Measurements from ENCODE around the gene SH3BP2. TPM values are rescaled to one million over a fixed set of nuclear protein-coding genes. Genes with fewer than 3 reads are reported as not detected.

SH3BP2 gene
- total RNA-seq, 1 experiment from 2014 or later = 17.4 TPM

DNA sequence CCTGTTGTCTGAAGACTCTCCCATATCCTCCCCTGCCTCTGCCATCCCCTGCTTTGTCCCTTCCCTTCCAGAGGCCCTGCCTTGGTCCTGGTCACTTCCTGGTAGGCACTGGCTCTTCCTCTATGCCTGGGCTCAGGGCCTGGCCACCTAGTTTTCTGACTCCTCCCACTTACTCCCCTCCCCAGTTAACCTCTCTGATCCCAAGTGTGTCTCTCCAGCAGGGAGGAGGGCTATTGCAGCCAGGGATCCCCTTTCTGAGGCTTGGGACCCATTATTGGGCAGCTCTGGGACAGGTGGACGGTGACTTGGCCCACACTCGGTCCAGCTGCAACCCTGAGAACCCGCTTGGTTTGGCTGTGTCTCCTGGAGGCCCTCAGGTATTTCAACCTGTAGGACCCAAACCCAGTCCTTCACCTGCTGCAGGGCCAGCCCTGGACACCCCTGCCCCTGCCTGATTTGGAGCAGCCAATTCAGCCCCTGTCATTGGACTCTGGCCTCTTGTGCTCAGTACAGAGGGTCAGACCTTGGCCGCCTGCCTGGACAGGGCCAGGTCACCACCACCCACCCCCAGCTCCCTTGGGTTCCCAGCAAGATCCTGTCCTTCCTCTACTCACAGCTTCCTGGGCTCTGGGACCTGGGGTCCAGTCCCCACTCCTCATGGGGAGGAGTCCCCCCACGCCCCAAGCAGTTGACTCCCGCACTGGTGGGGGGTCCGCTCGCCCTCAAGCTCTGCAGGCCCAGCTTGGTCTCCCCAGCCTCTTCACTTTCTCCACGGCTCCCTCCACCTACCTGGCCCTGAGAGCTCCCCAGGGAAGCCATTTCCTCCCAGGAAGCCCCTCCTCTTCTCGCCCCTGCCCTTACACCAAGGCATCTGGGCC lies 1.1 kb upstream of the SH3BP2 start:
- CTCF ChIA-PET = no interaction called here
- Histone ChIP-seq H3F3A (ENCODE audit: low read length, unreplicated experiment) (no peaks in the 10 kb centered on the region), H3K9me3 (ENCODE audit: low read length) (no peaks in the 10 kb centered on the region), H2AFZ (ENCODE audit: low read length) (no peak overlapping the region), H3K4me2 (ENCODE audit: low read length) (no peak overlapping the region), H3K9ac (ENCODE audit: low read length) (no peak overlapping the region), H4K20me1 (ENCODE audit: low read length) (no peaks in the 10 kb centered on the region), H3K27ac (ENCODE audit: low read length) (no peak overlapping the region), H3K4me1 (ENCODE audit: insufficient read depth, low read length) (peaks cover 23% of the 10 kb centered on the region), H3K9me2 (replicated peaks; ENCODE audit: low read length) (no peaks in the 10 kb centered on the region), H3K27me3 (ENCODE audit: low read length) (no peaks in the 10 kb centered on the region), H3K79me2 (ENCODE audit: low read length) (no peaks in the 10 kb centered on the region), H3K4me3 (ENCODE audit: low read length) (no peak overlapping the region), H3K36me3 (ENCODE audit: low read depth, low read length) (no peaks in the 10 kb centered on the region)
- TF ChIP-seq EZH2 (IDR thresholded peaks at IDR 0.05; ENCODE audit: low read length, unreplicated experiment) = no peak
- TF ChIP-seq, protein P1, sequence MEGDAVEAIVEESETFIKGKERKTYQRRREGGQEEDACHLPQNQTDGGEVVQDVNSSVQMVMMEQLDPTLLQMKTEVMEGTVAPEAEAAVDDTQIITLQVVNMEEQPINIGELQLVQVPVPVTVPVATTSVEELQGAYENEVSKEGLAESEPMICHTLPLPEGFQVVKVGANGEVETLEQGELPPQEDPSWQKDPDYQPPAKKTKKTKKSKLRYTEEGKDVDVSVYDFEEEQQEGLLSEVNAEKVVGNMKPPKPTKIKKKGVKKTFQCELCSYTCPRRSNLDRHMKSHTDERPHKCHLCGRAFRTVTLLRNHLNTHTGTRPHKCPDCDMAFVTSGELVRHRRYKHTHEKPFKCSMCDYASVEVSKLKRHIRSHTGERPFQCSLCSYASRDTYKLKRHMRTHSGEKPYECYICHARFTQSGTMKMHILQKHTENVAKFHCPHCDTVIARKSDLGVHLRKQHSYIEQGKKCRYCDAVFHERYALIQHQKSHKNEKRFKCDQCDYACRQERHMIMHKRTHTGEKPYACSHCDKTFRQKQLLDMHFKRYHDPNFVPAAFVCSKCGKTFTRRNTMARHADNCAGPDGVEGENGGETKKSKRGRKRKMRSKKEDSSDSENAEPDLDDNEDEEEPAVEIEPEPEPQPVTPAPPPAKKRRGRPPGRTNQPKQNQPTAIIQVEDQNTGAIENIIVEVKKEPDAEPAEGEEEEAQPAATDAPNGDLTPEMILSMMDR (conservative IDR thresholded peaks at IDR 0.05; ENCODE audit: low read depth, low read length) = no peak
- TF ChIP-seq EZH2phosphoT487 (IDR thresholded peaks at IDR 0.05; ENCODE audit: borderline replicate concordance, low read length) = no peak
- intact Hi-C loops (cut with micrococcal nuclease) = no loop called here
- BruUV-seq (replicated peaks) = no TSS peak
- no peak for DNase-seq
- ATAC-seq = no peak
- POLR2A ChIA-PET (ENCODE audit: unreplicated experiment) = no interaction called here

DNA sequence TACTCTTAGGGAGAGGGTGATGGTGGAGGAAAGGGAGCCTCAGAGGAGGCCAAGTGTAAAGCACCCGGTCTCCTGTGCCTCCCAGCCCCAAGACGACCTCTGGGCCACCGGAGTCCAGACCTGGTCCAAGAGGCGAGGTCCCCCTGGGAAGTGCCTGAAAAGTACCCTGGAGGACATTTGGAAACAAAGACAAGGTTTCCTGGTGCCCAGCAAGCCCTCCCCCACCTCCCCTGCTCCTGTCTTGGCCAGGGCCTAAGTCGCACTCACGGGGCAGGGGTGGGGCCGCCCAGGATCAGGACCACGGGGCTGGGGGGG lies 532 bp upstream of the SH3BP2 start:
- no TSS peak for BruUV-seq (replicated peaks)
- intact Hi-C loops (cut with micrococcal nuclease) = no loop called here
- CTCF ChIA-PET = no interaction called here
- Histone ChIP-seq H2AFZ (ENCODE audit: low read length) (no peak overlapping the region), H3K27ac (ENCODE audit: low read length) (no peak overlapping the region), H3K9me3 (ENCODE audit: low read length) (no peaks in the 10 kb centered on the region), H3K4me1 (ENCODE audit: insufficient read depth, low read length) (peaks cover 26% of the 10 kb centered on the region), H3F3A (ENCODE audit: low read length, unreplicated experiment) (no peaks in the 10 kb centered on the region), H3K36me3 (ENCODE audit: low read depth, low read length) (no peaks in the 10 kb centered on the region), H3K27me3 (ENCODE audit: low read length) (no peaks in the 10 kb centered on the region), H3K4me2 (ENCODE audit: low read length) (no peak overlapping the region), H3K9me2 (replicated peaks; ENCODE audit: low read length) (no peaks in the 10 kb centered on the region), H3K9ac (ENCODE audit: low read length) (no peak overlapping the region), H3K4me3 (ENCODE audit: low read length) (no peak overlapping the region), H4K20me1 (ENCODE audit: low read length) (no peaks in the 10 kb centered on the region), H3K79me2 (ENCODE audit: low read length) (no peaks in the 10 kb centered on the region)
- TF ChIP-seq, protein P1 (conservative IDR thresholded peaks at IDR 0.05; ENCODE audit: low read depth, low read length) = no peak
- no peak for TF ChIP-seq EZH2 (IDR thresholded peaks at IDR 0.05; ENCODE audit: low read length, unreplicated experiment)
- POLR2A ChIA-PET (ENCODE audit: unreplicated experiment) = interaction anchor here (0.6 kb wide), 1 partner anchor 74 kb away, joined by 4 read pairs; no protein-coding TSS in a partner anchor
- DNase-seq (no peak), ATAC-seq (no peak)

All from PC-3 (cell line).